ENCODE results near the gene CRMP1. TPM values are rescaled to one million over a fixed set of nuclear protein-coding genes. Genes with fewer than 3 reads are reported as not detected.

Gene CRMP1
- total RNA-seq, 2 donors from 2014 or later = not detected

DNA sequence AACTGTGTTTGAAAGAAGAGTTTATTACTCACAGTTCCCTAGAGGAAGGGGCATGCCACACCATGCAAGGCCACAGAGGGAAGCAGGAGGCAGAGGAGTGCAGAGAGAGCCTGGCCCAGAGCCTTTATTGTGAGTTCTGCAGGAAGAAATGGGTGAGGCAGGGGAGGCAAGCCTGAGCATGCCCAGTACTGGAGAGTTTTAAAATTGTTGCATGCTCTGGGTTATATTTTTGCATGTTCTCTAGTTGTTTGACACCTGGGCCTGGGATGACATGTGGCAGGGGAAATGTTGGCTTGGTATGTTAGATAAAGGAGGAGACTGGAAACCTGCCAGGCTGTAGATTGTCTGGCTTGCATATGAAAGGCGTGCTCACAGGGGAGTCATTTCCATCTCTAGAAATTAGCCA, 19.7 kb upstream of the CRMP1 start:
- Mint-ChIP-seq H3K9me3 (peaks cover 4% of the 10 kb centered on the region), H3K36me3 (peaks cover 13% of the 10 kb centered on the region), H3K27ac (no peak overlapping the region), H3K4me3 (no peak overlapping the region), H3K27me3 (peaks cover 21 to 24% of the 10 kb centered on the region in 2 donors), H3K4me1 (ENCODE audit: low read depth in 2 of 2) (no peaks in the 10 kb centered on the region)
- DNase-seq (ENCODE audit: low spot score) (no peak), ATAC-seq (no peak)

- peaks cover 18% of the 10 kb centered on the region for H3K36me3 Mint-ChIP-seq
These were observed 16.1 kb upstream of the CRMP1 start for GRCh38 chr4:5908876-5909427.

DNA sequence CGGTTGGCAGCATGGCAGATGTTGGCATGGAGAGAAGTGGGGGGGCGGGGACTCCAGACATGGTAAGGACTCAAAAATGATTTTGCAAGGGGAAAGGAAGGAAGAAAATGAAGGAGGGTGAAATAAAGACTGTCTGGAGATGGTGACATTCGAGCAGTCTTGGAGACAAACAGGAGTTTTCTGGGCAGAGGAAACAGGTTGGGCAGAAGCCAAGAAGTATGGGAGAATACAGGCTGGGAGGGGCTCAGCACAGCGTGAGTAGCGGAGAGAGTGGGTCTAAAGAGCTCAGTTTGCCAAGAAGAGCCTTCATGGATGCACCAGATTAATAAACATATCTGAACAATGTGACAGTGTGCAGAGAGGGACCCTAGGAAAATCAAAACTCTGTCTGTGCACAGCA, 13.3 kb upstream of the CRMP1 start:
- Mint-ChIP-seq H3K4me3 (no peak overlapping the region), H3K27ac (no peak overlapping the region), H3K9me3 (peaks cover 4% of the 10 kb centered on the region), H3K36me3 (peaks cover 18% of the 10 kb centered on the region), H3K4me1 (ENCODE audit: low read depth in 2 of 2) (no peaks in the 10 kb centered on the region), H3K27me3 (peaks cover 41 to 53% of the 10 kb centered on the region in 2 donors)
- DNase-seq (ENCODE audit: low spot score) (no peak), ATAC-seq (peak in 1 of 2 donors; percentile 28)

More at GRCh38 chr4:5908876-5909427, 16.1 kb upstream of the CRMP1 start:
- peaks cover 36 to 45% of the 10 kb centered on the region in 2 donors for H3K27me3 Mint-ChIP-seq
- H3K9me3 Mint-ChIP-seq = peaks cover 4% of the 10 kb centered on the region
- H3K27ac Mint-ChIP-seq = no peak overlapping the region
- no peak for DNase-seq (ENCODE audit: low spot score)
- no peaks in the 10 kb centered on the region for H3K4me1 Mint-ChIP-seq (ENCODE audit: low read depth in 2 of 2)
- H3K4me3 Mint-ChIP-seq = no peak overlapping the region
- no peak for ATAC-seq

- peaks cover 45 to 58% of the 10 kb centered on the region in 2 donors for H3K27me3 Mint-ChIP-seq
- H3K4me3 Mint-ChIP-seq = no peak overlapping the region
- H3K4me1 Mint-ChIP-seq (ENCODE audit: low read depth in 2 of 2) = no peaks in the 10 kb centered on the region
- ATAC-seq (no peak), DNase-seq (ENCODE audit: low spot score) (no peak)
- no peak overlapping the region for H3K27ac Mint-ChIP-seq
- peaks cover 4% of the 10 kb centered on the region for H3K9me3 Mint-ChIP-seq
- peaks cover 18% of the 10 kb centered on the region for H3K36me3 Mint-ChIP-seq
These were observed 12.8 kb upstream of the CRMP1 start for GRCh38 chr4:5905714-5906113.

DNA sequence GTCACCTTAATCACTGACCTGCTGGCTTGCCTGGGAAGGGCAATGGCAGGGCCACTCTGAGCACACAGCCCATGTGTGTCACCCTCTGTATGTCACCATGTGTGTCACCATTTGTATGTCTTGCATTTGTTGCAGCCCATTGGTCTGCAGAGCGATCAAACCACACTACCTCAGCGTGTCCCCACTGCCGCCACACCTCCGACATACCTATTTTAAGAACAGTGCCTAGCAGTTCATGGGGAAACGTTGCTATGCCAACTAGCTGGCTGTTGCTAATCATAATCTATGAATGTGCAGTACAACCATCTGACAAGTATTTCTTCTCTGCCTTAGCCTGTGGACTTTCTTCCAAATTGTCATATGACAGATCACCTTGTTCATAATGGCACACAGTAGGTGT, 8.0 kb upstream of the CRMP1 start:
- H3K4me1 Mint-ChIP-seq (ENCODE audit: low read depth in 2 of 2) = no peaks in the 10 kb centered on the region

DNA sequence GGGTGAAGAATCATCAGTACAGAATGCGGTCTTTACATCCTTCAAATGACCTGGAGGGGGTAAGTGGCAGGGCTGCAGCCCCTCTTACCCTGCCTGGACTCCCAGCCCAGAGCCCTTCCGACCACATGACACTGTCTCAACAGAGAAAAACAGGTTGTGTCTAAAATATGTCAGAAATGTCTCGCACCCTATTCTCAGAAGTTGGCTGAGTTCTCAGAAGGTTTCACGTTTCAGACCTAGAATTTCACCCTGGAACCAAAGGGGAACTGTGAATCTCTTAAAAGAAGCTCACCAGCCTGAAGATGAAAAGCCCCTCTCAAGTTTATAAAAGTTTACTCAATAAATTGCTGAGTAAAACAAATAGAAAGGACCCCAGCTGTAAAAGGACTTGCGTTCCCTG, 7.0 kb upstream of the CRMP1 start:
- no peak for DNase-seq (ENCODE audit: low spot score)
- Mint-ChIP-seq H3K36me3 (peaks cover 7% of the 10 kb centered on the region), H3K27me3 (peaks cover 46 to 51% of the 10 kb centered on the region in 2 donors), H3K4me1 (ENCODE audit: low read depth in 2 of 2) (no peaks in the 10 kb centered on the region), H3K27ac (no peak overlapping the region), H3K4me3 (no peak overlapping the region), H3K9me3 (peaks cover 3% of the 10 kb centered on the region)
- no peak for ATAC-seq

More for the DNA sequence above, 8.0 kb upstream of the CRMP1 start:
- Mint-ChIP-seq H3K36me3 (peaks cover 7% of the 10 kb centered on the region), H3K27me3 (peaks cover 45 to 48% of the 10 kb centered on the region in 2 donors), H3K4me3 (no peak overlapping the region), H3K27ac (no peak overlapping the region), H3K9me3 (peaks cover 3% of the 10 kb centered on the region)
- DNase-seq (ENCODE audit: low spot score) (no peak), ATAC-seq (no peak)

- ATAC-seq = no peak
- H3K9me3 Mint-ChIP-seq = peaks cover 3% of the 10 kb centered on the region
These were observed 6.5 kb upstream of the CRMP1 start for GRCh38 chr4:5899396-5899795.

DNA sequence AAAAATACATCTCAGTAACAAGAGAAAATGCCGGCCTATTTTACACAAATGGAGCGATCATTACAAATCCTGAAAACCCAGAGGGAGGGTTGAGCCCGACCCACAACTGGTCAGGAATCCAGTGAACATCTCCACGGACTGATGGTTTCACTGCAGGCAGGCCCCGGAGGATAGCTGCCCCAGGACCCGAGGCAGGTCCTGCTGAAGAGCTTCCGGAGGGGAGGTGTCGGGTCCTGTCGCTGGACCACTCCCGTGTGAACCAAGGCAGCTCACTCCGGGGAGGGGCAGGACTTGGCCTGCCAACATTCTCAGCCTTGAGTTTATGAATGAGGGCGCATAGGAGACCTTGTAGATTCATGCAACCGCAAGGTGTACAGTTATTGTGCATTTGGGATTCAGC, 4.8 kb upstream of the CRMP1 start:
- H3K27me3 Mint-ChIP-seq = peaks cover 45 to 54% of the 10 kb centered on the region in 2 donors
- ATAC-seq (no peak), DNase-seq (ENCODE audit: low spot score) (no peak)
- H3K4me3 Mint-ChIP-seq = no peak overlapping the region
- peaks cover 3% of the 10 kb centered on the region for H3K9me3 Mint-ChIP-seq
- H3K36me3 Mint-ChIP-seq = peaks cover 7% of the 10 kb centered on the region
- H3K4me1 Mint-ChIP-seq (ENCODE audit: low read depth in 2 of 2) = peaks cover 0 to 4% of the 10 kb centered on the region in 2 donors
- no peak overlapping the region for H3K27ac Mint-ChIP-seq

More at GRCh38 chr4:5899396-5899795, 6.5 kb upstream of the CRMP1 start:
- DNase-seq (ENCODE audit: low spot score) = no peak
- H3K27me3 Mint-ChIP-seq = peaks cover 41 to 48% of the 10 kb centered on the region in 2 donors
- H3K27ac Mint-ChIP-seq = no peak overlapping the region
- H3K4me1 Mint-ChIP-seq (ENCODE audit: low read depth in 2 of 2) = no peaks in the 10 kb centered on the region
- H3K4me3 Mint-ChIP-seq = no peak overlapping the region
- peaks cover 7% of the 10 kb centered on the region for H3K36me3 Mint-ChIP-seq

GRCh38 chr4:5895287-5895686, 2.4 kb upstream of the CRMP1 start:
- ATAC-seq = no peak
- Mint-ChIP-seq H3K9me3 (peaks cover 3% of the 10 kb centered on the region), H3K4me1 (ENCODE audit: low read depth in 2 of 2) (peaks cover 4 to 5% of the 10 kb centered on the region in 2 donors), H3K27ac (no peak overlapping the region), H3K27me3 (peaks cover 48 to 56% of the 10 kb centered on the region in 2 donors), H3K4me3 (no peak overlapping the region), H3K36me3 (peaks cover 7% of the 10 kb centered on the region)
- DNase-seq (ENCODE audit: low spot score) = no peak

GRCh38 chr4:5894266-5894665, 1.4 kb upstream of the CRMP1 start:
- ATAC-seq (no peak), DNase-seq (ENCODE audit: low spot score) (no peak)
- H3K4me3 Mint-ChIP-seq = no peak overlapping the region
- H3K36me3 Mint-ChIP-seq = peaks cover 7% of the 10 kb centered on the region
- no peak overlapping the region for H3K27ac Mint-ChIP-seq
- peaks cover 4 to 5% of the 10 kb centered on the region in 2 donors for H3K4me1 Mint-ChIP-seq (ENCODE audit: low read depth in 2 of 2)
- peaks cover 3% of the 10 kb centered on the region for H3K9me3 Mint-ChIP-seq
- peaks cover 53 to 66% of the 10 kb centered on the region in 2 donors for H3K27me3 Mint-ChIP-seq

GRCh38 chr4:5893591-5893990, 705 bp upstream of the CRMP1 start:
- Mint-ChIP-seq H3K36me3 (peaks cover 7% of the 10 kb centered on the region), H3K9me3 (peaks cover 3% of the 10 kb centered on the region), H3K27ac (no peak overlapping the region), H3K4me1 (ENCODE audit: low read depth in 2 of 2) (peaks cover 7 to 10% of the 10 kb centered on the region in 2 donors), H3K27me3 (peaks cover 52 to 67% of the 10 kb centered on the region in 2 donors), H3K4me3 (no peak overlapping the region)
- DNase-seq (ENCODE audit: low spot score) = no peak
- ATAC-seq = no peak

GRCh38 chr4:5892323-5893003, 423 bp downstream of the CRMP1 start:
- ATAC-seq (no peak), DNase-seq (ENCODE audit: low spot score) (no peak)
- peaks cover 47 to 64% of the 10 kb centered on the region in 2 donors for H3K27me3 Mint-ChIP-seq
- H3K9me3 Mint-ChIP-seq = peaks cover 3% of the 10 kb centered on the region
- peaks cover 7% of the 10 kb centered on the region for H3K36me3 Mint-ChIP-seq
- H3K4me3 Mint-ChIP-seq = no peak overlapping the region
- H3K27ac Mint-ChIP-seq = no peak overlapping the region
- H3K4me1 Mint-ChIP-seq (ENCODE audit: low read depth in 2 of 2) = peaks cover 7 to 10% of the 10 kb centered on the region in 2 donors

DNA sequence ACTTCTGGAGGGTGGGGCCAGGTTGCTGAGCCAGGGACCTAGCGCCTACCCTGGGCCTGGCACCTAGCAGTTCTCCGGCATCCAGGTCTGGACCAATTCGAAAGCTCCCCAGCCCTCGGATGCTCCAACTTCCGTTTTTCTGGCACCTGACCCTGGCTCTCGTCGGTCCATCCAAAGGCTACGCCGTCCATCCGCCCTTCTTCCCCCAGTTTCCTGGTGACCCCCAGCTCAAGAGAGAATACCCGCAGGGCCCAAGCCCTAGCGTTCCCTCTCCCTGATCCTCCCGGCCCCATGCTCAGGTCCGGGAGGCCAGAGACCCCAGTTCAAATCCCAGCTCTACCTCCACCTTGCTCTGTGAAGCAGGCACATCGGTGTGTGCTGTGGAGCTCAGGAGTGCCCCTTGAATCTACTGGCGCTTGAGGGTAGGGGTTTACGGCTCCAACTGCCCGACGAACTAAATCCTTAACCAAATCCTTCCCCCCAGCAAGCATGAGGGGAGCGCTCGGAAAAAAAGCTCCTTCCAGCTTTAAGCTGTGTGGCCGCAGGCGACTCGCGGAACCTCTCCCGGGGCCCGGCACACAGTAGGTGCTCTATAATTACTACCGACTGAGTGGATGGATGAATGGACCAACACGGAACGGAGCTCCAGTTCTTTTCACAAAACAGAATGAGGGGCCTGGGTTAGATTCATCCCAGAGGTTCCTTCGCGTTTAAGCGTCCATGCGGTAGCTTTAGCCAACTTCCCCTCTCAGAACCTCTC, 1.1 kb downstream of the CRMP1 start:
- Mint-ChIP-seq H3K9me3 (no peaks in the 10 kb centered on the region), H3K27me3 (peaks cover 43 to 58% of the 10 kb centered on the region in 2 donors), H3K4me3 (no peak overlapping the region), H3K36me3 (peaks cover 4% of the 10 kb centered on the region), H3K27ac (no peak overlapping the region), H3K4me1 (ENCODE audit: low read depth in 2 of 2) (peaks cover 7 to 10% of the 10 kb centered on the region in 2 donors)
- DNase-seq (ENCODE audit: low spot score) (no peak), ATAC-seq (no peak)
